Measurements from ENCODE around the gene CLDN2. TPM values are rescaled to one million over a fixed set of nuclear protein-coding genes. Genes with fewer than 3 reads are reported as not detected.

Gene CLDN2
- polyA plus RNA-seq, 1 of the 3 experiments (the other 2 are of a cell fraction) = 0.36 TPM

DNA sequence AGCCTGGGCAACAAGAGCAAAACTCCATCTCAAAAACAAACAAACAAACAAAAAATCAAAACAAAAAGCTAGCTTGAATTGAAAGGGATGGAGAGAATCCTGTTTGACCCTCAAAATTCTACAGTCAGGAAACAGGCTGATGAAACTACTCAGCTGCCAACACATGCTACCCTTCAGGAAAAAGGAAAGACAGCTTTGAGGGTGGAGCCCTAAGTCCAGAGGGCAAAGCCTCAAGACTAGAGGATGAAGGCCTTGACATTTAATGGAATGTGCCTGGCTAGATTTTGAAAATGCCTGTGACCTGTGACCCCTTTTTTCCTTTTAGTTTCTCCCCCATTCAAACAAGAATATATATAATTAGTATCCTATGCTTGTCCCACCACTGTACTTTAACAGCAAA is 52.7 kb downstream of the CLDN2 start:
- Histone ChIP-seq H3K27me3 (ENCODE audit: insufficient read depth) (no peaks in the 10 kb centered on the region), H3K4me1 (ENCODE audit: control insufficient read depth in 1 of 2, insufficient read depth in 2 of 2, low read depth in 1 of 2, low read length in 1 of 2) (no peaks in the 10 kb centered on the region), H4K20me1 (ENCODE audit: insufficient read depth) (no peaks in the 10 kb centered on the region), H3K36me3 (replicated peaks in 1 of 2; ENCODE audit: control insufficient read depth in 1 of 2, insufficient read depth in 2 of 2, low read length in 1 of 2) (peaks cover 0 to 4% of the 10 kb centered on the region in 2 experiments), H3F3A (replicated peaks; ENCODE audit: insufficient read depth) (no peaks in the 10 kb centered on the region), H3K9me3 (no peaks in the 10 kb centered on the region), H3K79me2 (ENCODE audit: insufficient read depth) (no peaks in the 10 kb centered on the region), H3K4me3 (ENCODE audit: low read depth in 2 of 2, low read length in 1 of 2) (no peak overlapping the region), H3K27ac (ENCODE audit: low read depth in 2 of 2, low read length in 1 of 2) (no peak overlapping the region), H3K9ac (no peak overlapping the region), H2AFZ (ENCODE audit: low read depth) (no peak overlapping the region), H3K9me2 (no peaks in the 10 kb centered on the region), H3K4me2 (no peak overlapping the region)
- no peak for DNase-seq
- CTCF ChIA-PET = interaction anchor here (0.7 to 1.5 kb wide), 2 partner anchors 21 to 79 kb away, joined by 3 to 4 read pairs; no protein-coding TSS in a partner anchor
- no peak for TF ChIP-seq TAF1 (IDR thresholded peaks at IDR 0.05; ENCODE audit: borderline replicate concordance, low read depth, low read length)
- no peak for TF ChIP-seq GATA2 (CRISPR knock-in tag; IDR thresholded peaks at IDR 0.05)
- TF ChIP-seq RAD21 (IDR thresholded peaks at IDR 0.05; ENCODE audit: low read length) = no peak
- TF ChIP-seq, protein P1, sequence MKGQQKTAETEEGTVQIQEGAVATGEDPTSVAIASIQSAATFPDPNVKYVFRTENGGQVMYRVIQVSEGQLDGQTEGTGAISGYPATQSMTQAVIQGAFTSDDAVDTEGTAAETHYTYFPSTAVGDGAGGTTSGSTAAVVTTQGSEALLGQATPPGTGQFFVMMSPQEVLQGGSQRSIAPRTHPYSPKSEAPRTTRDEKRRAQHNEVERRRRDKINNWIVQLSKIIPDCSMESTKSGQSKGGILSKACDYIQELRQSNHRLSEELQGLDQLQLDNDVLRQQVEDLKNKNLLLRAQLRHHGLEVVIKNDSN (IDR thresholded peaks at IDR 0.05; ENCODE audit: borderline replicate concordance, low read depth) = no peak
- no peak for TF ChIP-seq POLR2AphosphoS5 (IDR thresholded peaks at IDR 0.05; ENCODE audit: low read depth, low read length)
- TF ChIP-seq YY1 (IDR thresholded peaks at IDR 0.05; ENCODE audit: low read depth) = no peak
- TF ChIP-seq USF2 (IDR thresholded peaks at IDR 0.05; ENCODE audit: borderline replicate concordance, low read depth, low read length) = no peak
- TF ChIP-seq TEAD4 (IDR thresholded peaks at IDR 0.05; ENCODE audit: borderline replicate concordance, insufficient read depth) = no peak
- TF ChIP-seq NFIC (IDR thresholded peaks at IDR 0.05; ENCODE audit: borderline replicate concordance) = no peak
- no peak for TF ChIP-seq JUND (IDR thresholded peaks at IDR 0.05)
- TF ChIP-seq CTCF (IDR thresholded peaks at IDR 0.05) = no peak
- no peak for TF ChIP-seq REST (IDR thresholded peaks at IDR 0.05; ENCODE audit: low read depth, low read length)
- no peak for TF ChIP-seq FOXJ3 (CRISPR knock-in tag; IDR thresholded peaks at IDR 0.05)
- no peak for TF ChIP-seq PBX3 (IDR thresholded peaks at IDR 0.05)
- TF ChIP-seq RFX5 (IDR thresholded peaks at IDR 0.05; ENCODE audit: low read length) = no peak
- TF ChIP-seq FOSL2 (IDR thresholded peaks at IDR 0.05; ENCODE audit: borderline replicate concordance, low read depth) = no peak
- TF ChIP-seq RXRA (IDR thresholded peaks at IDR 0.05; ENCODE audit: borderline replicate concordance, low read depth) = no peak
- TF ChIP-seq EZH2phosphoT487 (IDR thresholded peaks at IDR 0.05; ENCODE audit: borderline replicate concordance, low read depth) = no peak
- POLR2A ChIA-PET = no interaction called here

Data from SK-N-SH (cell line).